Lung (tissue), 12 donors: ENCODE data around the gene B4GALT6. TPM values are rescaled to one million over a fixed set of nuclear protein-coding genes. Genes with fewer than 3 reads are reported as not detected.

Source experiments
- ATAC-seq: fragments of 200-7000 bp; cut with Tn5 transposase; one replicate; pipeline ENCODE4 v1.9.1; 2020; ENCODE audit warnings: moderate number of reproducible peaks; ENCODE audit not compliant: insufficient read depth, low FRiP score
- DNase-seq, 3 donors: peaks; one replicate each; pipeline ENCODE4 v3.0.0-alpha.2; 2013 to 2017
- H3K27ac ChIP-seq, 2 donors: one replicate each; pipeline ENCODE4 v1.5.1; 2013; ENCODE audit warnings: mild to moderate bottlenecking in 2 of 2, moderate library complexity in 2 of 2, control low read depth in 1 of 2, inconsistent platforms in 1 of 2, low read depth in 1 of 2, low read length in 1 of 2
- H3K27me3 ChIP-seq, 3 donors: one replicate each; pipeline ENCODE4 v1.5.1; 2013; ENCODE audit warnings: low read length in 2 of 3; ENCODE audit not compliant: control insufficient read depth in 3 of 3, insufficient read depth in 3 of 3
- H3K36me3 ChIP-seq, 4 donors: one replicate each; pipeline ENCODE4 v1.5.1; 2013; ENCODE audit warnings: low read length in 4 of 4, mild to moderate bottlenecking in 1 of 4, moderate library complexity in 1 of 4; ENCODE audit not compliant: control insufficient read depth in 4 of 4, insufficient read depth in 4 of 4
- H3K4me1 ChIP-seq, 5 donors: one replicate each; pipeline ENCODE4 v1.5.1; 2013; ENCODE audit warnings: low read length in 5 of 5, mild to moderate bottlenecking in 2 of 5, moderate library complexity in 1 of 5; ENCODE audit not compliant: control insufficient read depth in 5 of 5, insufficient read depth in 5 of 5
- H3K4me3 ChIP-seq: one replicate; pipeline ENCODE4 v1.5.1; 2013; ENCODE audit warnings: mild to moderate bottlenecking, control low read depth, moderate library complexity
- H3K9ac ChIP-seq, 2 donors: one replicate each; pipeline ENCODE4 v1.5.1; 2013; ENCODE audit warnings: low read length in 2 of 2, control low read depth in 1 of 2; ENCODE audit not compliant: insufficient read depth in 1 of 2
- H3K9me3 ChIP-seq, 4 donors: one replicate each; pipeline ENCODE4 v1.5.1; 2013; ENCODE audit warnings: low read length in 3 of 4, mild to moderate bottlenecking in 1 of 4, moderate library complexity in 1 of 4; ENCODE audit not compliant: control insufficient read depth in 4 of 4, insufficient read depth in 3 of 4
- CTCF ChIP-seq: IDR thresholded peaks from 2 replicates; pipeline ENCODE4 v1.5.1; 2012; ENCODE audit warnings: mild to moderate bottlenecking; ENCODE audit errors: control extremely low read depth, extremely low read depth
- WGBS, 2 donors: extraction: QIAGEN DNeasy Blood & Tissue Kit; methylation state at CpG; one replicate each; pipeline ENCODE4 v1.1.7; 2013; 5-methylcytosine and 5-hydroxymethylcytosine counted together
- polyA plus RNA-seq, 2 donors: library from polyadenylated mRNA; stranded (reverse); fragments of 200-250 nt; gene quantifications; one replicate each; pipeline ENCODE4 v1.2.1, GENCODE V29; 2013
- total RNA-seq, 2 donors: library from RNA; depleted of rRNA in 1 of 2; stranded (reverse); fragments of >200 nt in 1 of 2; gene quantifications; one replicate each; pipeline ENCODE4 v1.2.1, GENCODE V29; 2014 to 2021
- donor health status: control.
- donor health status: control.
- donor health status: Bipolar disorder and iron deficiency.
- donor health status: healthy.
- donor health status: DM: yes; HTN: yes; CAD: no.

The B4GALT6 gene
- total and polyA plus RNA-seq, 4 donors = 0.86 to 7.5 (median 3.0) TPM

GRCh38 chr18:31592506-31593157 is 91.7 kb downstream of the B4GALT6 start:
- H3K9me3 ChIP-seq = peaks cover 0 to 2% (median 0%) of the 10 kb centered on the region in 4 donors
- H3K27ac ChIP-seq = no peak overlapping the region
- H3K9ac ChIP-seq = no peak overlapping the region
- no peak for TF ChIP-seq CTCF
- H3K4me1 ChIP-seq = peaks cover 0 to 4% (median 0%) of the 10 kb centered on the region in 5 donors
- no peak for ATAC-seq
- no peaks in the 10 kb centered on the region for H3K36me3 ChIP-seq
- DNase-seq = no peak
- no peak overlapping the region for H3K4me3 ChIP-seq
- WGBS, 2 donors = 84 to 92% methylated on average over 10 of the region's 10 CpGs
- peaks cover 0 to 2% (median 0%) of the 10 kb centered on the region in 3 donors for H3K27me3 ChIP-seq

- peaks cover 0 to 4% (median 0%) of the 10 kb centered on the region in 5 donors for H3K4me1 ChIP-seq
- H3K9ac ChIP-seq = no peak within 1 kb of the TSS
- DNase-seq (no peak), ATAC-seq (no peak)
- no peak for TF ChIP-seq CTCF
- H3K27me3 ChIP-seq = peaks cover 0 to 2% (median 0%) of the 10 kb centered on the region in 3 donors
- no peak within 1 kb of the TSS for H3K27ac ChIP-seq
- WGBS, 2 donors = 64 to 87% methylated on average over 5 of the region's 5 CpGs
- no peaks in the 10 kb centered on the region for H3K36me3 ChIP-seq
- H3K4me3 ChIP-seq = no peak within 1 kb of the TSS
- H3K9me3 ChIP-seq = peaks cover 0 to 2% (median 0%) of the 10 kb centered on the region in 4 donors
These were observed 92.8 kb downstream of the B4GALT6 start, which contains the start of gene TTR for GRCh38 chr18:31591628-31592027. Gene TTR (plus strand): TSS chr18:31591877. CDS start chr18:31591903, 26 bp downstream.

- no peak for TF ChIP-seq CTCF
- Histone ChIP-seq H3K4me3 (no peak overlapping the region), H3K4me1 (peaks cover 0 to 4% (median 0%) of the 10 kb centered on the region in 5 donors), H3K9me3 (peaks cover 0 to 2% (median 0%) of the 10 kb centered on the region in 4 donors), H3K27ac (no peak overlapping the region), H3K9ac (no peak overlapping the region), H3K27me3 (peaks cover 0 to 2% (median 0%) of the 10 kb centered on the region in 3 donors), H3K36me3 (no peaks in the 10 kb centered on the region)
- DNase-seq (peak in 2 of 3 donors; percentile 25 to 54), ATAC-seq (no peak)
- 45 to 62% methylated on average over 2 of the region's 2 CpGs for WGBS, 2 donors
These were observed 93.3 kb downstream of the B4GALT6 start for GRCh38 chr18:31591113-31591512.
